GM12878 (cell line): ENCODE results near the gene OR5B2. TPM values are rescaled to one million over a fixed set of nuclear protein-coding genes. Genes with fewer than 3 reads are reported as not detected.
"Not testable (repeated sequence)": the region's sequence is repeated elsewhere in the genome, so short reads cannot be mapped to it uniquely, and the experiment has no call there.

ENCODE experiments used
- ATAC-seq: fragments of 200-7000 bp; cut with Tn5 transposase; 3 replicates; pipeline ENCODE4 v1.9.1; 2020; ENCODE audit warnings: mild to moderate bottlenecking, moderate library complexity
- BruUV-seq: library from RNA; stranded (reverse); fragments of 400-500 nt; replicated peaks from 2 replicates; lab custom pipeline; 2021; lab: Mats Ljungman, UMichigan
- CTCF ChIA-PET: fragments of 300-600 bp; sonication (Branson Sonifier 250); formaldehyde crosslinking; extraction: SDS; loops from one replicate; lab custom pipeline; 2021; ENCODE audit warnings: inconsistent platforms; lab: Yijun Ruan, JAX
- POLR2A ChIA-PET: fragments of 350-600 bp; formaldehyde crosslinking; extraction: SDS; loops from one replicate; lab custom pipeline; 2021; ENCODE audit warnings: inconsistent platforms; lab: Charles Lee
- RAD21 ChIA-PET: fragments of 300-600 bp; sonication (Branson Sonifier 250); formaldehyde crosslinking; loops from one replicate; lab custom pipeline; 2023; ENCODE audit warnings: antibody characterized with exemption; ENCODE audit not compliant: unreplicated experiment; lab: Charles Lee
- SMC1A ChIA-PET: fragments of 300-600 bp; sonication (Branson Sonifier 250); formaldehyde crosslinking; loops from one replicate; lab custom pipeline; 2023; ENCODE audit not compliant: unreplicated experiment, uncharacterized antibody; lab: Charles Lee
- DNase-seq: peaks from one replicate; pipeline ENCODE4 v3.0.0-alpha.2; 2011; ENCODE audit warnings: low read depth, low spot score
- FAIRE-seq: peaks from 3 replicates; lab custom pipeline; 2011; peaks lifted over from hg19 to GRCh38; lab: Jason Lieb, UNC
- H2AFZ ChIP-seq: 2 replicates; pipeline ENCODE4 v1.6.0; 2011; ENCODE audit warnings: low read depth, low read length, control low read depth; ENCODE audit not compliant: control insufficient read depth
- H3K27ac ChIP-seq: 2 replicates; pipeline ENCODE4 v1.5.1; 2011; ENCODE audit warnings: control low read depth; ENCODE audit not compliant: control insufficient read depth, insufficient read depth
- H3K27me3 ChIP-seq, 2 experiments: replicated peaks in 1 of 2; 2 replicates each; pipeline versions ENCODE4 v1.6.0 to v1.6.1; 2011; ENCODE audit warnings: low read length in 1 of 2; ENCODE audit not compliant: control insufficient read depth in 2 of 2, insufficient read depth in 2 of 2
- H3K36me3 ChIP-seq, 2 experiments: 2 replicates each; pipeline ENCODE4 v1.5.1; 2011; ENCODE audit warnings: low read length in 1 of 2; ENCODE audit not compliant: control insufficient read depth in 2 of 2, insufficient read depth in 2 of 2
- H3K4me1 ChIP-seq: 2 replicates; pipeline ENCODE4 v1.6.1; 2011; ENCODE audit warnings: mild to moderate bottlenecking, low read length, moderate library complexity, mixed read lengths; ENCODE audit not compliant: control insufficient read depth, insufficient read depth
- H3K4me2 ChIP-seq: 2 replicates; pipeline ENCODE4 v1.6.0; 2011; ENCODE audit warnings: control low read depth; ENCODE audit not compliant: control insufficient read depth, insufficient read depth
- H3K4me3 ChIP-seq: fragments of 200-600 bp; sonication (generic); 2 replicates; pipeline ENCODE4 v1.5.1; 2016
- H3K79me2 ChIP-seq: 2 replicates; pipeline ENCODE4 v1.6.0; 2011; ENCODE audit warnings: low read length; ENCODE audit not compliant: control insufficient read depth, insufficient read depth
- H3K9ac ChIP-seq: 2 replicates; pipeline ENCODE4 v1.8.0; 2011; ENCODE audit warnings: low read length, control low read depth, mixed read lengths; ENCODE audit not compliant: control insufficient read depth, insufficient read depth
- H3K9me3 ChIP-seq: replicated peaks from 3 replicates; pipeline ENCODE4 v1.5.1; 2011; ENCODE audit warnings: mild to moderate bottlenecking, low read length; ENCODE audit not compliant: control insufficient read depth, insufficient read depth
- H4K20me1 ChIP-seq: 2 replicates; pipeline ENCODE4 v1.6.0; 2011; ENCODE audit not compliant: control insufficient read depth, insufficient read depth
- ATF3 ChIP-seq: IDR thresholded peaks from 2 replicates; pipeline ENCODE4 v1.6.1; 2011; ENCODE audit warnings: low read depth, mild to moderate bottlenecking, low read length, moderate library complexity, borderline replicate concordance; ENCODE audit errors: extremely low read depth
- ETV6 ChIP-seq, 2 experiments: fragments of 450-650 bp in 1 of 2; IDR thresholded peaks in 1 of 2; conservative IDR thresholded peaks in 1 of 2; 2 replicates each; pipeline ENCODE4 v1.6.1; 2014; ENCODE audit warnings: antibody characterized with exemption in 1 of 2, borderline replicate concordance in 1 of 2, low read depth in 1 of 2, mild to moderate bottlenecking in 1 of 2, moderate library complexity in 1 of 2
- SMARCA5 ChIP-seq: fragments of 450-650 bp; IDR thresholded peaks from 2 replicates; pipeline ENCODE4 v1.6.1; 2017; ENCODE audit warnings: mild to moderate bottlenecking
- WGBS: methylation state at CpG from one replicate; pipeline ENCODE4 v1.1.6; 2016; ENCODE audit warnings: low lambda C conversion rate; ENCODE audit not compliant: insufficient replicate concordance, insufficient coverage; ENCODE audit errors: missing lambda C conversion rate; 5-methylcytosine and 5-hydroxymethylcytosine counted together
- in situ Hi-C: fragments of 300-500 bp; cut with MboI; formaldehyde crosslinking; loops from 9 replicates; pipeline ENCODE4 v1.14.3; 2018; ENCODE audit warnings: mixed read lengths
- intact Hi-C: fragments of 100-400 bp; cut with micrococcal nuclease; formaldehyde crosslinking; loops from one replicate; pipeline ENCODE4 v1.14.2; 2022; ENCODE audit not compliant: unreplicated experiment
- polyA plus RNA-seq, 11 experiments: library from polyadenylated mRNA; depleted of rRNA in 4 of 11; unstranded in 6 of 11; stranded (reverse) in 5 of 11; fragments of >200 nt; fragmentation: Nextera tagmentation in 4 of 11; fragmentation: Illumina TruSeq in 1 of 11; extraction: Ambion mirVana in 4 of 11; extraction: Trizol in 1 of 11; gene quantifications; 1 replicate in 1 of 11; 2 replicates in 10 of 11; pipeline versions ENCODE4 v1.2.1 to v1.2.3, GENCODE V29; 2011 to 2016; ENCODE audit warnings: inconsistent platforms in 2 of 11, missing spikeins in 2 of 11, low read depth in 1 of 11
- total RNA-seq, 4 experiments: library from RNA; depleted of rRNA in 3 of 4; stranded (reverse); fragments of >200 nt in 3 of 4; fragmentation: Illumina TruSeq in 1 of 4; extraction: Trizol in 1 of 4; gene quantifications; 2 replicates each; pipeline versions ENCODE4 v1.2.1 to v1.2.3, GENCODE V29; 2013 to 2021

OR5B2 gene
- total and polyA plus RNA-seq, 10 of the 15 experiments (the other 5 are each of a cell fraction or from before 2014, with no cell fraction given): 0.26 TPM; not detected in 9

- H2AFZ ChIP-seq, H3K4me2 ChIP-seq, FAIRE-seq, intact Hi-C loops, in situ Hi-C loops, H3K9ac ChIP-seq, POLR2A ChIA-PET, H3K9me3 ChIP-seq, H4K20me1 ChIP-seq, SMC1A ChIA-PET, DNase-seq, RAD21 ChIA-PET, BruUV-seq, H3K27me3 ChIP-seq, H3K4me3 ChIP-seq, CTCF ChIA-PET, H3K4me1 ChIP-seq, ATAC-seq, H3K79me2 ChIP-seq, H3K36me3 ChIP-seq, H3K27ac ChIP-seq: not testable (repeated sequence)
- WGBS: no CpG with 5 or more reads among the region's 2 CpGs
Measured at GRCh38 chr11:58399622-58400021, 28.3 kb downstream of the OR5B2 start.

DNA sequence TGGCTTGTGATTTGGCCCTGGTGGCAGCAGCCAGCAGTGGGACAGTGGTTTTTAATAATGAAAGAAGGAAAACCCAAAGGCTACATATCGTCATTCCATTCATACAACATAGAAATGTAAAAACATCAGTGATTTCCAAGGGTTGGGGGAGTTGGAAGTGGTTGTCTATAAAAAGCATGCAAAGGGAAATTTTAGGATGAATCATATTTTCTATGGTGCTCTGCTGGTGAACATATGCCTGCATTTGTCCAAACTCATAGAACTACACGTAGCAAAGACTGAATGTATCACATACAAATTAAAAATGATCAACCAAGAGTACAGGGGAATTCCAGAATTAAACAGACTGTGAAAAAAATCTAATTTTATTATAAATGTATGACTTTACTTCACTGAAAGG is 32.3 kb downstream of the OR5B2 start:
- SMC1A ChIA-PET: no interaction called here

More for the DNA sequence above, 32.3 kb downstream of the OR5B2 start:
- Histone ChIP-seq H3K4me2 (no peak overlapping the region), H3K79me2 (no peaks in the 10 kb centered on the region), H3K36me3 (no peaks in the 10 kb centered on the region), H3K27ac (no peak overlapping the region), H4K20me1 (no peaks in the 10 kb centered on the region), H3K4me1 (no peaks in the 10 kb centered on the region), H3K9ac (no peak overlapping the region), H2AFZ (no peak overlapping the region), H3K9me3 (no peaks in the 10 kb centered on the region; the same call in 2 of the 3 replicates), H3K4me3 (no peak overlapping the region), H3K27me3 (no peaks in the 10 kb centered on the region)
- intact Hi-C loops: no loop called here
- 32% methylated on average over 2 of the region's 2 CpGs for WGBS
- RAD21 ChIA-PET: no interaction called here
- TF ChIP-seq ETV6 (conservative IDR thresholded peaks at IDR 0.05 in 1 of 2, IDR thresholded peaks at IDR 0.05 in 1 of 2; ENCODE audit: borderline replicate concordance in 1 of 2, low read depth in 1 of 2) (no peak), SMARCA5 (no peak), ATF3 (no peak)
- no TSS peak for BruUV-seq
- FAIRE-seq: no peak
- DNase-seq: no peak
- no peak for ATAC-seq
- POLR2A ChIA-PET: no interaction called here
- CTCF ChIA-PET: no interaction called here
- in situ Hi-C loops: no loop called here
